ENCODE results near the gene F10.

F10 gene

DNA sequence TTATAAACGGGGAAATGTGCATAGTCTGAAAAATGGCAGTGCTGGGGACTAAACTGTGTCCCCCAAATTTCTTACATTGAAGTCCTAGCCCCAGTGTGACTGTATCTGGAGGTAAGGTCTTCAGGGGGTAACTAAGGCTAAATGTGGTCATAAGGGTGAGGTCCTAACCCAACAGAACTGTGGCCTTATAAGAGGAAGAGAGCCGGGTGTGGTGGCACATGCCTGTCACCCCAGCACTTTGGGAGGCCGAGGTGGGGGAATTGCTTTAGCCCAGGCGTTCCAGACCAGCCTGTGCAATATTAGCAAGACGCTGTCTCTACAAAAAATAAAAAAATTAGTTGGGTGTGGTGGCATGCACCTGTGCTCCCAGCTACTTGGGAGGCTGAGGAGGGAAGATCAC is 53.7 kb downstream of the F10 start:
- peaks cover 5% of the 10 kb centered on the region; the same call in 1 of the 2 replicates for H3K36me3 ChIP-seq (ENCODE audit: low read length)
- no peak overlapping the region for H3K4me2 ChIP-seq (ENCODE audit: low read depth, low read length, poor library complexity, severe bottlenecking)
- no peak overlapping the region for H3K27ac ChIP-seq (ENCODE audit: low read depth, low read length)
- H3K9me3 ChIP-seq (ENCODE audit: insufficient read depth, low read length) = no peaks in the 10 kb centered on the region
- TF ChIP-seq CTCF (IDR thresholded peaks at IDR 0.05; ENCODE audit: insufficient read depth, low read length, poor library complexity, severe bottlenecking) = no peak
- no peak for TF ChIP-seq EZH2phosphoT487 (conservative IDR thresholded peaks at IDR 0.05; ENCODE audit: low read length)
- H3K9me2 ChIP-seq (replicated peaks; ENCODE audit: insufficient read depth, low read length) = no peaks in the 10 kb centered on the region
- no peaks in the 10 kb centered on the region for H3K79me2 ChIP-seq (ENCODE audit: insufficient read depth, low read length)
- no peaks in the 10 kb centered on the region for H3F3A ChIP-seq (ENCODE audit: insufficient read depth)
- H3K27me3 ChIP-seq (ENCODE audit: low read length) = no peaks in the 10 kb centered on the region
- no peaks in the 10 kb centered on the region for H4K20me1 ChIP-seq (ENCODE audit: low read depth, low read length)
- no peak overlapping the region for H3K9ac ChIP-seq (ENCODE audit: low read length)
- no peak overlapping the region for H3K4me3 ChIP-seq (ENCODE audit: insufficient read depth, low read length, poor library complexity, severe bottlenecking)
- H2AFZ ChIP-seq (ENCODE audit: low read depth, low read length, severe bottlenecking) = no peak overlapping the region

- Histone ChIP-seq H2AFZ (ENCODE audit: low read depth, low read length, severe bottlenecking) (no peak overlapping the region), H3K79me2 (ENCODE audit: insufficient read depth, low read length) (no peaks in the 10 kb centered on the region), H3K9me2 (replicated peaks; ENCODE audit: insufficient read depth, low read length) (no peaks in the 10 kb centered on the region), H4K20me1 (ENCODE audit: low read depth, low read length) (no peaks in the 10 kb centered on the region), H3K9ac (ENCODE audit: low read length) (no peak overlapping the region), H3K27ac (ENCODE audit: low read depth, low read length) (no peak overlapping the region), H3K36me3 (ENCODE audit: low read length) (peaks cover 5% of the 10 kb centered on the region; the same call in 1 of the 2 replicates), H3K4me3 (ENCODE audit: insufficient read depth, low read length, poor library complexity, severe bottlenecking) (no peak overlapping the region), H3K9me3 (ENCODE audit: insufficient read depth, low read length) (no peaks in the 10 kb centered on the region), H3K27me3 (ENCODE audit: low read length) (no peaks in the 10 kb centered on the region), H3K4me2 (ENCODE audit: low read depth, low read length, poor library complexity, severe bottlenecking) (no peak overlapping the region), H3F3A (ENCODE audit: insufficient read depth) (no peaks in the 10 kb centered on the region)
- no peak for TF ChIP-seq CTCF (IDR thresholded peaks at IDR 0.05; ENCODE audit: insufficient read depth, low read length, poor library complexity, severe bottlenecking)
- no peak for TF ChIP-seq EZH2phosphoT487 (conservative IDR thresholded peaks at IDR 0.05; ENCODE audit: low read length)
Observed at GRCh38 chr13:113176822-113177221, 54.2 kb downstream of the F10 start.

DNA sequence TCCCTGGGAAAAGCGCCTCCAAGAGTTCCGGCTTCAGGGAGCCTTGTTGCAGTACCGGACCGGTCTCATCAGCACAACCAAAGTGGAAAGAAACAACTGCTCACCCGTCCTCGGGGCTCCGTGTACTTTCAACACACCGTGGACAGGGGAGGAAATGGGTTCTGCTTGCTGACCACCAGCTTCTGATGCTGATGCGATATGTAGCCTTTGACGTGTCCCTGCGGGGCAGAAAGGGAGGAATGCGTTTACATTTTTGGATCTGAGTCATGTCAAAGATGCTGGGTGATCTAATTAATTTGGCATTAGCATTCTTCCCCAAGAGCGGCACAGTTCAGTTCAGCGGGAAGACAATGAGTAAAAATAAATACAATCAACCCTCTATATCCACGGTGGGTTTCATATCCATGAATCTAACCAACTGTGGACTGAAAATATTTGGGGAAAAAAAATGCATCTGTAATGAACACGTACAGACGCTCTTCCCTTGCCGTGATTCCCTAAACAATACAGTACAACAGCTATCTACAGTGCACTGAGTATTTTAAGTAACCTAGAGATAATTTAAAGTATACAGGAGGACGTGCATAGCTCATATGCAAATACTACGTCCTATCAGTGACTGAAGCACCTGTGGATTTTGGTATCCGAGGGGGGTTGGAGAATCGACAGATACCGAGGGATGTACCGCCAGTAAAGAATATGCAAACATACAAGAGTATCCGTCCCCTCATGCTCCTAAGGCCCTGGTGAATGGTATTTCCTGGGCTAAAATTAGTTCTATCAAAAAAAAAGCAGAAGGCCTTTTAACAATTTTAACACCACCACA is 55.7 kb downstream of the F10 start:
- H4K20me1 ChIP-seq (ENCODE audit: low read depth, low read length) = no peaks in the 10 kb centered on the region
- H3K4me2 ChIP-seq (ENCODE audit: low read depth, low read length, poor library complexity, severe bottlenecking) = no peak overlapping the region
- no peaks in the 10 kb centered on the region for H3K27me3 ChIP-seq (ENCODE audit: low read length)
- H3K4me3 ChIP-seq (ENCODE audit: insufficient read depth, low read length, poor library complexity, severe bottlenecking) = no peak overlapping the region
- H3K9ac ChIP-seq (ENCODE audit: low read length) = no peak overlapping the region
- H3K9me3 ChIP-seq (ENCODE audit: insufficient read depth, low read length) = no peaks in the 10 kb centered on the region
- H3F3A ChIP-seq (ENCODE audit: insufficient read depth) = no peaks in the 10 kb centered on the region
- H3K36me3 ChIP-seq (ENCODE audit: low read length) = peaks cover 7% of the 10 kb centered on the region
- no peak for TF ChIP-seq EZH2phosphoT487 (conservative IDR thresholded peaks at IDR 0.05; ENCODE audit: low read length)
- TF ChIP-seq CTCF (IDR thresholded peaks at IDR 0.05; ENCODE audit: insufficient read depth, low read length, poor library complexity, severe bottlenecking) = no peak
- H3K79me2 ChIP-seq (ENCODE audit: insufficient read depth, low read length) = no peaks in the 10 kb centered on the region
- no peaks in the 10 kb centered on the region for H3K9me2 ChIP-seq (replicated peaks; ENCODE audit: insufficient read depth, low read length)
- H3K27ac ChIP-seq (ENCODE audit: low read depth, low read length) = no peak overlapping the region
- H2AFZ ChIP-seq (ENCODE audit: low read depth, low read length, severe bottlenecking) = no peak overlapping the region
